Ascending aorta (tissue), 2 donors: Measurements from ENCODE around the gene UCK1. TPM values are rescaled to one million over a fixed set of nuclear protein-coding genes. Genes with fewer than 3 reads are reported as not detected.
A peak's percentile ranks its signal among the peaks of the same experiment; 100 is the strongest.

ENCODE experiments used
- DNase-seq, 2 donors: peaks; one replicate each; pipeline ENCODE4 v3.0.0-alpha.2; 2019; ENCODE audit warnings: low spot score in 2 of 2
- H3K27ac ChIP-seq, 2 donors: fragments of 200-600 bp; sonication (generic); one replicate each; pipeline ENCODE4 v1.5.1; 2016 to 2017; ENCODE audit warnings: mild to moderate bottlenecking in 1 of 2
- H3K27me3 ChIP-seq: fragments of 200-600 bp; sonication (generic); one replicate; pipeline ENCODE4 v1.5.1; 2017
- H3K36me3 ChIP-seq, 2 donors: fragments of 200-600 bp; sonication (generic); one replicate each; pipeline ENCODE4 v1.5.1; 2016
- H3K4me1 ChIP-seq, 2 donors: fragments of 200-600 bp; sonication (generic); one replicate each; pipeline ENCODE4 v1.5.1; 2016 to 2017; ENCODE audit warnings: mild to moderate bottlenecking in 1 of 2
- H3K4me3 ChIP-seq, 2 donors: fragments of 200-600 bp; sonication (generic); one replicate each; pipeline ENCODE4 v1.5.1; 2016 to 2017; ENCODE audit warnings: mild to moderate bottlenecking in 1 of 2
- H3K9me3 ChIP-seq, 2 donors: fragments of 200-600 bp; sonication (generic); one replicate each; pipeline ENCODE4 v1.5.1; 2016
- intact Hi-C: fragments of 100-400 bp; cut with DNase I; formaldehyde crosslinking; loops from one replicate; pipeline ENCODE4 v1.15.1; 2023
- total RNA-seq: library from RNA; depleted of rRNA; stranded (reverse); fragments of >200 nt; gene quantifications from one replicate; pipeline ENCODE4 v1.1.0, GENCODE V29; 2016
- TF ChIP-seq, protein P1 (sequence below), 3 experiments: fragments of 200-600 bp in 2 of 3; fragments of 450-650 bp in 1 of 3; sonication (generic) in 2 of 3; IDR thresholded peaks; one replicate each; pipeline ENCODE4 v1.5.1; 2016 to 2019; ENCODE audit warnings: antibody characterized with exemption in 3 of 3, mild to moderate bottlenecking in 1 of 3, moderate library complexity in 1 of 3

UCK1 gene
- total RNA-seq, 1 donor from 2014 or later: 39.8 TPM

GRCh38 chr9:131534721-131535237, 3.7 kb upstream of the UCK1 start:
- TF ChIP-seq, protein P1, sequence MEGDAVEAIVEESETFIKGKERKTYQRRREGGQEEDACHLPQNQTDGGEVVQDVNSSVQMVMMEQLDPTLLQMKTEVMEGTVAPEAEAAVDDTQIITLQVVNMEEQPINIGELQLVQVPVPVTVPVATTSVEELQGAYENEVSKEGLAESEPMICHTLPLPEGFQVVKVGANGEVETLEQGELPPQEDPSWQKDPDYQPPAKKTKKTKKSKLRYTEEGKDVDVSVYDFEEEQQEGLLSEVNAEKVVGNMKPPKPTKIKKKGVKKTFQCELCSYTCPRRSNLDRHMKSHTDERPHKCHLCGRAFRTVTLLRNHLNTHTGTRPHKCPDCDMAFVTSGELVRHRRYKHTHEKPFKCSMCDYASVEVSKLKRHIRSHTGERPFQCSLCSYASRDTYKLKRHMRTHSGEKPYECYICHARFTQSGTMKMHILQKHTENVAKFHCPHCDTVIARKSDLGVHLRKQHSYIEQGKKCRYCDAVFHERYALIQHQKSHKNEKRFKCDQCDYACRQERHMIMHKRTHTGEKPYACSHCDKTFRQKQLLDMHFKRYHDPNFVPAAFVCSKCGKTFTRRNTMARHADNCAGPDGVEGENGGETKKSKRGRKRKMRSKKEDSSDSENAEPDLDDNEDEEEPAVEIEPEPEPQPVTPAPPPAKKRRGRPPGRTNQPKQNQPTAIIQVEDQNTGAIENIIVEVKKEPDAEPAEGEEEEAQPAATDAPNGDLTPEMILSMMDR (IDR thresholded peaks at IDR 0.05): no peak
- Histone ChIP-seq H3K27me3 (no peaks in the 10 kb centered on the region), H3K4me3 (no peak overlapping the region), H3K9me3 (no peaks in the 10 kb centered on the region), H3K27ac (no peak overlapping the region), H3K4me1 (peaks cover 8 to 11% of the 10 kb centered on the region in 2 donors), H3K36me3 (peaks cover 3 to 5% of the 10 kb centered on the region in 2 donors)
- intact Hi-C loops: loop anchor here (5.0 kb wide), 1 partner anchor 208 kb away; the partner anchor contains the start of gene RAPGEF1
- DNase-seq: no peak

GRCh38 chr9:131530546-131530919, 530 bp downstream of the UCK1 start:
- no peaks in the 10 kb centered on the region for H3K27me3 ChIP-seq
- peaks cover 38 to 44% of the 10 kb centered on the region in 2 donors for H3K36me3 ChIP-seq
- H3K27ac ChIP-seq: peak overlapping the region; percentile 79 to 81
- H3K9me3 ChIP-seq: no peaks in the 10 kb centered on the region
- peak in 1 of 2 donors; percentile 78 for DNase-seq
- intact Hi-C loops: loop anchor here (2.0 to 5.0 kb wide), 2 partner anchors 158 to 212 kb away; partner anchors contain the start of gene RAPGEF1
- peaks cover 11 to 14% of the 10 kb centered on the region in 2 donors for H3K4me1 ChIP-seq
- TF ChIP-seq, protein P1 (IDR thresholded peaks at IDR 0.05): peak in 2 of 3 experiments; percentile 17
- peak overlapping the region; percentile 93 to 99 for H3K4me3 ChIP-seq

DNA sequence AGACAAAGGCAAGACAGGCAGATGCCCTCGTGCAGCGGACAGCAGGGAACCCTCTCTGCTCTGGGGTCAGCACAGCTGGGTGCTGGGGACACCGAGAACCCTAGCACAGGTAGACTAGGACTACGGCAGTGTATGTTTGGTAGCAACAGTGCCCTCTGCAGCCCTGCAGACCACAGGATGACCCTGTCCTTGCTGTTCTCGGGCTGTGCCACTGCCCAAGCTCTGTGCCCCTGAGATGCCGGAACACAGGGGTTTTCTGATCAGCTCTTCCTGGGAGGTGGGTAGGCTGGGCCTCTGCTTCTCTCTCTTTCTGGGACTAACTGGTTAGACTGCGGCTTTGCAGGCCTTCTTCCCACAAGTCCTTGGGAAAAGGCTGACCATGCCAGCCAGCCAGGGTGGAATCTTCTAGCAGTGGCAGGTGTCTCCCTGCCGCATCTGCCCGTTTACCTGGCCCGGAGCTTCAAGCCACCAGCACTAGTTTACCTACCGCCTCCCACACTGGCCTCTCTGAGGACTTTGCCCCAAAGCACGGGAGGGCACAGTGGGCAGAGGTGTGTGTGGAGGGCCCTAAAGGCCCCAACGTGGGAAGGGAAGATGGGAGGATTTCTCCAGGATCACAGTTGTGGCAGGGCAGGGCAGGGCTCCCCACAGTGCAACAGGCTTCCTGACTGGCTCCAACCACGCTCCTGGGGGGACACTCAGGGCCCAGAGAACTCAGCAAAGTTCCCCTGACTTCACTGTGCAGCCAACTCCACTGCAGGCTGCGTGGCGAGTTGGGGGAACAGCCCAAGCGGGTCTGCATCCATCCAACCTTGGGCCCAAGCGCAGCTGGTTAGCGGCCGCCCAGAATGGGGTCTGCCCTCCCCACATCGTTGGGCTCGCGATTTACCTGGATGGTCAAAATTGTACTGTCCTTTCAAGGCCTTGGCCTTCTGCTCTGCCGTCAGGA, 1.2 kb downstream of the UCK1 start:
- Histone ChIP-seq H3K4me1 (peaks cover 11 to 14% of the 10 kb centered on the region in 2 donors), H3K4me3 (peak overlapping the region; percentile 93 to 99), H3K9me3 (no peaks in the 10 kb centered on the region), H3K27ac (peak overlapping the region; percentile 79 to 81), H3K27me3 (no peaks in the 10 kb centered on the region), H3K36me3 (peaks cover 43 to 51% of the 10 kb centered on the region in 2 donors)
- TF ChIP-seq, protein P1 (IDR thresholded peaks at IDR 0.05): no peak
- DNase-seq: no peak
- intact Hi-C loops: loop anchor here (2.0 to 5.0 kb wide), 2 partner anchors 157 to 212 kb away; partner anchors contain the start of gene RAPGEF1

GRCh38 chr9:131528886-131529505, 2.1 kb downstream of the UCK1 start:
- Histone ChIP-seq H3K36me3 (peaks cover 52 to 58% of the 10 kb centered on the region in 2 donors), H3K27me3 (no peaks in the 10 kb centered on the region), H3K4me1 (peaks cover 11 to 14% of the 10 kb centered on the region in 2 donors), H3K9me3 (no peaks in the 10 kb centered on the region), H3K27ac (no peak overlapping the region), H3K4me3 (no peak overlapping the region)
- intact Hi-C loops: no loop called here
- no peak for DNase-seq
- TF ChIP-seq, protein P1 (IDR thresholded peaks at IDR 0.05): no peak

- TF ChIP-seq, protein P1 (IDR thresholded peaks at IDR 0.05): no peak
- Histone ChIP-seq H3K36me3 (peaks cover 60 to 66% of the 10 kb centered on the region in 2 donors), H3K9me3 (no peaks in the 10 kb centered on the region), H3K4me3 (no peak overlapping the region), H3K4me1 (peaks cover 11 to 14% of the 10 kb centered on the region in 2 donors), H3K27ac (no peak overlapping the region), H3K27me3 (no peaks in the 10 kb centered on the region)
- DNase-seq: no peak
- intact Hi-C loops: no loop called here
These were observed 2.9 kb downstream of the UCK1 start for GRCh38 chr9:131528186-131528585.
